Adrenal gland (tissue), 5 donors: ENCODE results near the gene GATA3.

Source experiments
- CTCF ChIP-seq, 6 experiments: fragments of 450-650 bp in 4 of 6; fragments of 200-600 bp in 2 of 6; sonication (generic) in 1 of 6; IDR thresholded peaks; 1 replicate in 5 of 6; 2 replicates in 1 of 6; pipeline versions ENCODE4 v1.5.1 to v1.8.0; 2016 to 2021; ENCODE audit warnings: antibody characterized with exemption in 6 of 6, mild to moderate bottlenecking in 2 of 6, moderate library complexity in 1 of 6
- POLR2A ChIP-seq, 2 donors: fragments of 450-650 bp; IDR thresholded peaks; one replicate each; pipeline ENCODE4 v1.6.1; 2017; ENCODE audit warnings: antibody characterized with exemption in 2 of 2, mild to moderate bottlenecking in 2 of 2, moderate library complexity in 1 of 2
- donor health status: DM: no; HTN: no; CAD: no.

DNA sequence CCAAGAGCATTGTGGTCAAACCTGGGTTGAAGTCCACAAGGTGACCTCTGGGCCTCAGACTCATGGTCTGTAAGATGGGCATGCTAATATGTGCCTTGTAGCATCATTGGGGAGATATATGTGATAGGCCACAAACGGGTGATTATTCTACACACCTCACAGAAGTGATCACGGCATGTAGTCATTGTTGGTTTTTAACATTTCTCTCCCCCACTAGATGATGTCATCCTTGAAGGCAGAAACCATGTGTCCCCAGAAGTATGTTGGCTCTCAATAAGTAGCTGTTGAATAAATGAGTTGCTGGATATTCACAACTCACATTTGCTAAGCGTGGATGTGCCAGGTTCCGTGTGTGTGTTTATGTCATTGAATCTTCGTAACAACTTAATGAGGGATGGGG is 42.4 kb downstream of the GATA3 start:
- no peak for TF ChIP-seq POLR2A (IDR thresholded peaks at IDR 0.05)
- TF ChIP-seq CTCF (IDR thresholded peaks at IDR 0.05), result no peak
